ENCODE measurements around the gene PRAC2. TPM values are rescaled to one million over a fixed set of nuclear protein-coding genes. Genes with fewer than 3 reads are reported as not detected.

Gene PRAC2
- polyA plus RNA-seq, 2 donors: 0.41 TPM; not detected in 1

GRCh38 chr17:48770954-48771353 lies 48.0 kb downstream of the PRAC2 start:
- no peak overlapping the region for H3K4me3 ChIP-seq (ENCODE audit: low read depth in 1 of 2, low read length in 2 of 2)
- no peaks in the 10 kb centered on the region for H3K36me3 ChIP-seq (ENCODE audit: control insufficient read depth in 2 of 2, insufficient read depth in 2 of 2, low read length in 1 of 2)
- H3K27ac ChIP-seq (ENCODE audit: low read depth in 2 of 2, low read length in 1 of 2): no peak overlapping the region
- H3K27me3 ChIP-seq (ENCODE audit: control insufficient read depth in 1 of 2, insufficient read depth in 2 of 2, low read length in 2 of 2): peaks cover 0 to 7% of the 10 kb centered on the region in 2 donors
- no peaks in the 10 kb centered on the region for H3K9me3 ChIP-seq (ENCODE audit: control insufficient read depth in 2 of 2, insufficient read depth in 1 of 2, low read depth in 1 of 2, low read length in 1 of 2)
- WGBS, 2 donors: 47 to 52% methylated on average over 3 of the region's 3 CpGs
- no peaks in the 10 kb centered on the region for H3K4me1 ChIP-seq (ENCODE audit: control insufficient read depth in 2 of 2, insufficient read depth in 2 of 2, low read length in 1 of 2)

GRCh38 chr17:48773245-48773644 lies 50.3 kb downstream of the PRAC2 start:
- Histone ChIP-seq H3K36me3 (ENCODE audit: control insufficient read depth in 2 of 2, insufficient read depth in 2 of 2, low read length in 1 of 2) (no peaks in the 10 kb centered on the region), H3K27me3 (ENCODE audit: control insufficient read depth in 1 of 2, insufficient read depth in 2 of 2, low read length in 2 of 2) (peaks cover 0 to 7% of the 10 kb centered on the region in 2 donors), H3K27ac (ENCODE audit: low read depth in 2 of 2, low read length in 1 of 2) (no peak overlapping the region), H3K4me3 (ENCODE audit: low read depth in 1 of 2, low read length in 2 of 2) (no peak overlapping the region), H3K4me1 (ENCODE audit: control insufficient read depth in 2 of 2, insufficient read depth in 2 of 2, low read length in 1 of 2) (no peaks in the 10 kb centered on the region), H3K9me3 (ENCODE audit: control insufficient read depth in 2 of 2, insufficient read depth in 1 of 2, low read depth in 1 of 2, low read length in 1 of 2) (no peaks in the 10 kb centered on the region)
- 65 to 66% methylated on average over 3 of the region's 3 CpGs for WGBS, 2 donors

Other genes starting within 250 kb of the PRAC2 start
- 1 to 10 TPM in 1 of 2 donors, under 1 TPM in 1; 0.29 to 1.0 TPM for gene HOXB1, start 192.2 kb upstream of the PRAC2 start, polyA plus RNA-seq
- gene HOXB2, start 178.1 kb upstream of the PRAC2 start, polyA plus RNA-seq: 10 to 100 TPM; 11.3 to 18.9 TPM
- 1 to 10 TPM; 1.8 to 4.2 TPM for gene HOXB4, start 144.8 kb upstream of the PRAC2 start, polyA plus RNA-seq
- 10 to 100 TPM in 1 of 2 donors, 1 to 10 TPM in 1; 6.3 to 12.7 TPM for gene HOXB3, start 132.9 kb upstream of the PRAC2 start, polyA plus RNA-seq
- gene HOXB5, start 129.4 kb upstream of the PRAC2 start, polyA plus RNA-seq: under 1 TPM; 0.09 to 0.10 TPM
- gene HOXB6, start 118.2 kb upstream of the PRAC2 start, polyA plus RNA-seq: under 1 TPM; 0.29 to 0.31 TPM
- gene HOXB7, start 112.2 kb upstream of the PRAC2 start, polyA plus RNA-seq: under 1 TPM; 0.27 to 0.39 TPM
- gene HOXB8, start 107.9 kb upstream of the PRAC2 start, polyA plus RNA-seq: not detected
- under 1 TPM in 1 of 2 donors, not detected in 1; 0.02 TPM for gene HOXB9, start 96.8 kb upstream of the PRAC2 start, polyA plus RNA-seq
- gene PRAC1, start 667 bp upstream of the PRAC2 start, polyA plus RNA-seq: under 1 TPM in 1 of 2 donors, not detected in 1; 0.63 TPM
- under 1 TPM; 0.01 to 0.04 TPM for gene HOXB13, start 5.6 kb downstream of the PRAC2 start, polyA plus RNA-seq
- under 1 TPM; 0.02 to 0.05 TPM for gene TTLL6, start 94.0 kb downstream of the PRAC2 start, polyA plus RNA-seq
- 10 to 100 TPM; 38.8 to 57.5 TPM for gene CALCOCO2, start 107.8 kb downstream of the PRAC2 start, polyA plus RNA-seq
- 100 to 1,000 TPM; 263 to 335 TPM for gene ATP5MC1, start 169.6 kb downstream of the PRAC2 start, polyA plus RNA-seq
- 10 to 100 TPM; 19.0 to 30.9 TPM for gene UBE2Z, start 185.2 kb downstream of the PRAC2 start, polyA plus RNA-seq
- 10 to 100 TPM; 63.9 to 99.4 TPM for gene SNF8, start 221.7 kb downstream of the PRAC2 start, polyA plus RNA-seq
- gene GIP, start 245.4 kb downstream of the PRAC2 start, polyA plus RNA-seq: not detected